ENCODE results near the gene FKBP2.

FKBP2 gene

GRCh38 chr11:64285885-64286800, 45.2 kb downstream of the FKBP2 start (continued):
- TF ChIP-seq SCRT2 (tag by site-specific recombination; IDR thresholded peaks at IDR 0.05) = no peak
- no peak for TF ChIP-seq ZBTB1 (tag by site-specific recombination; IDR thresholded peaks at IDR 0.05)
- TF ChIP-seq ZFHX2 (tag by site-specific recombination; conservative IDR thresholded peaks at IDR 0.05) = no peak
- TF ChIP-seq ZNF776 (tag by site-specific recombination; IDR thresholded peaks at IDR 0.05; ENCODE audit: borderline replicate concordance) = no peak
- peak; percentile 59; the same call in 1 of the 2 replicates for TF ChIP-seq ZBTB8A (tag by site-specific recombination; IDR thresholded peaks at IDR 0.05)
- TF ChIP-seq MZF1 (tag by site-specific recombination; IDR thresholded peaks at IDR 0.05; ENCODE audit: borderline replicate concordance) = no peak
- TF ChIP-seq ZSCAN16 (tag by site-specific recombination; IDR thresholded peaks at IDR 0.05) = no peak
- TF ChIP-seq ZNF654 (tag by site-specific recombination; IDR thresholded peaks at IDR 0.05; ENCODE audit: low read depth) = no peak
- TF ChIP-seq ZNF311 (tag by site-specific recombination; IDR thresholded peaks at IDR 0.05; ENCODE audit: borderline replicate concordance) = no peak
- no peak for TF ChIP-seq ZNF426 (tag by site-specific recombination; IDR thresholded peaks at IDR 0.05)
- no peak for TF ChIP-seq ZNF677 (tag by site-specific recombination; IDR thresholded peaks at IDR 0.05)
- TF ChIP-seq ZNF548 (tag by site-specific recombination; IDR thresholded peaks at IDR 0.05) = no peak
- TF ChIP-seq ZBTB10 (tag by site-specific recombination; IDR thresholded peaks at IDR 0.05) = peak; percentile 15; the same call in 1 of the 2 replicates
- TF ChIP-seq ZBTB20 (tag by site-specific recombination; IDR thresholded peaks at IDR 0.05) = 0 out of 2 replicates have a peak, but pooled peaks have one; percentile 24
- TF ChIP-seq ZNF248 (tag by site-specific recombination; IDR thresholded peaks at IDR 0.05) = no peak
- TF ChIP-seq ZNF785 (tag by site-specific recombination; IDR thresholded peaks at IDR 0.05) = no peak
- TF ChIP-seq ZNF837 (tag by site-specific recombination; IDR thresholded peaks at IDR 0.05) = no peak
- peak; percentile 49 for TF ChIP-seq SP3 (tag by site-specific recombination; IDR thresholded peaks at IDR 0.05)
- TF ChIP-seq PRDM2 (tag by site-specific recombination; IDR thresholded peaks at IDR 0.05; ENCODE audit: borderline replicate concordance) = no peak
- no peak for TF ChIP-seq ZNF155 (tag by site-specific recombination; IDR thresholded peaks at IDR 0.05)
- no peak for TF ChIP-seq KLF10 (tag by site-specific recombination; IDR thresholded peaks at IDR 0.05)
- TF ChIP-seq ZNF792 (tag by site-specific recombination; IDR thresholded peaks at IDR 0.05) = no peak
- 0 out of 2 replicates have a peak, but pooled peaks have one; percentile 34 for TF ChIP-seq PATZ1 (tag by site-specific recombination; IDR thresholded peaks at IDR 0.05)
- no peak for TF ChIP-seq ZNF169 (tag by site-specific recombination; IDR thresholded peaks at IDR 0.05)
- TF ChIP-seq ZNF558 (tag by site-specific recombination; IDR thresholded peaks at IDR 0.05) = no peak
- TF ChIP-seq ZNF624 (tag by site-specific recombination; IDR thresholded peaks at IDR 0.05) = no peak
- 0 out of 2 replicates have a peak, but pooled peaks have one; percentile 22 for TF ChIP-seq ZIC2 (tag by site-specific recombination; IDR thresholded peaks at IDR 0.05)
- TF ChIP-seq ZNF391 (tag by site-specific recombination; IDR thresholded peaks at IDR 0.05; ENCODE audit: borderline replicate concordance, low read depth) = no peak
